GM18951 (cell line): Measurements from ENCODE around the gene EPHX1.
"Not testable (repeated sequence)": the region's sequence is repeated elsewhere in the genome, so short reads cannot be mapped to it uniquely, and the experiment has no call there.

ENCODE experiments used
- POLR2A ChIP-seq: IDR thresholded peaks from 4 replicates; pipeline ENCODE4 v1.6.1; 2011; ENCODE audit warnings: mild to moderate bottlenecking; ENCODE audit not compliant: insufficient read length, insufficient read depth; ENCODE audit errors: extremely low read depth
- in situ Hi-C: fragments of 300-500 bp; cut with MboI; formaldehyde crosslinking; loops from one replicate; pipeline ENCODE4 v1.12.0; 2022; ENCODE audit warnings: low sequenced_read_pairs, mixed read lengths, inconsistent platforms; ENCODE audit not compliant: unreplicated experiment

The EPHX1 gene

DNA sequence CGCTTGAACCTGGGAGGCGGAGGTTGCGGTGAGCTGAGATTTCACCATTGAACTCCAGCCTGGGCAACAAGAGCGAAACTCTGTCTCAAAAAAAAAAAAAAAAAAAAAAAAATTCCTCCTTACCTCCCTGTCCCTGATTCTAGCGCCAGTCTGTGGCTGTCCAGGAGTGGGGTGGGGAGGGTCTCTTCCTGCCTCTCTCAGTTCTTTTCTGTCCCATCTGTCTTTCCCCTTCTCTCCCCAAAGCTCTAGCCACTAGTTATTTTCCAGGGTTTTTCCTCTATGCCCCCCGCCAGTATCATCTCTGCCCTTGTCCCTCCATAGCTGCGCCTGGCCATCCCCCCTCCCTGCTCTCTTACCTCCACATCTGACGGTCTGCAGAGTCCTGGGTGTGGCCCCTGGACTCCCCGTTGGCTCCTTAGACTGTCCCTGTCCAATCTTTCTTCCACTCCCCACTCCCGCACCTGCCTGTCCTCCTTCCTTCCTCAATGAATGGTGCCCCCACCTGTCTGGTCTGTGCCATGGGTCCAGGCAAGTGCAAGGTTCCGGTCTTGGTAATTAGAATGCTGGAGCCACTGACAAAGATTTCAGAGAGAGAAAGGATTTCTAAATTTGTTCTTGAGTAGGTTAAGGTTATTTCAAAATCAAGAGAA lies 73.8 kb downstream of the EPHX1 start:
- TF ChIP-seq POLR2A = no peak
- in situ Hi-C loops = no loop called here

DNA sequence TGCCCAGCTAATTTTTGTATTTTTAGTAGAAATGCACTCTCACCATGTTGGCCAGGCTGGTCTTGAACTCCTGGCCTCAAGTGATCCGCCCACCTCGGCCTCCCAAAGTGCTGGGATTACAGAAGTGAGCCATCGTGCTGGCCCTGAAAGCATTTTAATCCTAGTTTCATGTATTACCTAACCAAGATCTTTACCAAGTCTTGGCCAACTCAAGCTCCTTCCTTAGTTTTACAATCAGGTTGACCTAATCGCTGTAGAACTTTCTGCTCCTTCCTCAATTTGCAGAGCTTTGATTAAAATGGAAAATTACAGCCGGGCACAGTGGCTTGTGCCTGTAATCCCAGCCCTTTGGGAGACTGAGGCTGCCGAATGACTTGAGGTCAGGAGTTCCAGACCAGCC lies 75.4 kb downstream of the EPHX1 start:
- in situ Hi-C loops = no loop called here
- no peak for TF ChIP-seq POLR2A

DNA sequence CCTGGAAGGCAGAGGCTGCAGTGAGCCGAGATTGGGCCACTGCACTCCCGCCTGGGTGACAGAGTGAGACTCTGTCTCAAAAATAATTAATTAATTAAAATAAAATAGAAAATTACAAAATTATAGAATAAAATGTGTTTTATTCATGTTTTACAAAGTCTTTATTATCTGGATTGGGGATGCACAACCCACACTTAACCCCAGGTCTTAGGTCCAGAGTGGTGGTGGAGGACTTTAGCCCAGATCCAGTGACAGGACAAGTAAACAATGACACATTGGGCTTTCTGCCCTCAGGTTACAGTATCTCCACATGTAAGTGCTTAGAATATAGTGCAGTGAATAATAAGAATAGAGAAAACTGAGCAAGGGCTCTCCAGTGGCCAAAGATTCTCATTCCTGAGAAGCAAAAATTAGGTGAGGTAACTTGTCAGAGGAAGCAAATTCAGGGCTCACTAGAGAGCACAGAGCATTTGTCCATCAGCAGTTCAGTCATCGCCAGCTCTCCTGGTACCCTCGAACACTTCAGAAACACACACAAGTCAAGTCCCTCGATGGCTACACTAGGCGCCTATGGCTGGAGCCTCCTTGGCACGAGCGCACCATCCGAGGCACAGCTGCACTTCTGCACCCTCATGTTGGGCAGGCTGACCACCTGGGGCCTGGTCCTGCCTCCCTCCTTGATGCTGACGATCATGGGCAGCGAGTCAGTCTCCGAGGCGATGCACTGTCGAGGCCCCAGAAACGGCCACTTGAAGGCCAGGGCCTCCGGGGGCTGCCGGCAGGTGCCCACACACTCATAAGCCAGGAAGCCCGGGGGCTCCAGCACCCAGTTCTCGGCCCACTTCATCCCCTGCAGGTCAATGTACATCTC lies 76.5 kb downstream of the EPHX1 start:
- no peak for TF ChIP-seq POLR2A
- in situ Hi-C loops = no loop called here

DNA sequence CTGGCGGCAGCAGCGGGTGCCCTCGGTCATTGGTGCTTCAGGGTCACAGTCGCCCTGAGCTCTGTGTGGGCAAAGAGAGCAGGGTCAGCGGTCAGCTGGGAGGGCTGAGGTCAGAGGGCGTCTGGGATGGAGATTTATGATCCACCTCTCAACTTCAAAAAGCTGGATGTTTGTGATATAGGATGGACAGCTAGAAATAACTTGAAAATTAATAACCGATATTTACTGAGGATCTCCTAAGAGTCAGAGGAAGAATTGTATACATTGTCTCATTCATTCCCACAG lies 77.0 kb downstream of the EPHX1 start:
- no peak for TF ChIP-seq POLR2A
- in situ Hi-C loops = no loop called here

DNA sequence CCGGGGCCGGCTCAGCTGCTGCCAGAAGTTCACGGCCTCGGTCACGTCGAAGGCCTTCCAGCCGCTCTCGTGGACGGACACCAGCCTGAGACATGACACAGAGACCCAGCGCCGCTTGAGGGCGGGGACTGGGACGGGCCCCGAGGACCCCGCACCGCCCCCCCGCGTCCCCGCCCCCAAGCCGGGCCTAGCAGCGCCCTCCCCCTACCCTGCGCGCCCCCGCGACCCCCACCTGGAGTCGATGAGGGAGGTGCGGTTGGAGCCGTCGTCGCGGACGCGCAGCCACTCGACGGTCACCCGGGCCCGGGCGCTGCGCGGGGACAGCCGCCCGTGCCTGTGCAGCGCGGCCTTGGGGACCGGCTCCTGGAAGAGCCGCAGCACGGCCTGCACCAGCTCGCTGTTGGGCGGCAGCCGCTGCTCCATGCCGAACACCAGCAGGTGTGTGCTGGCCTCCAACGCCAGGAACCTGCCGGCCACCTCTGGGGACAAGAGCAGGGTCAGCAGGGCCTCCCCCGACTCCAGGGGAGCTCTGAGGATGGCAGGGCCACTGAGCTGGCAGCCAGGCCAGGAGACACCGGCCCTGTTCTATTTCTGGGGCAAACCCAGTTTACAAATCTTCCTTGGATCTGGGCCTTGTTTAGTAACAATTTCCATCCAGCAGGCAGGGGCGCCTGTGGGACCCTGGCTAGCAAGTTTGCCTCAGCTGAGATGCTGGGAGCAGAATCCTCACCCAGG lies 77.8 kb downstream of the EPHX1 start:
- in situ Hi-C loops = not testable (repeated sequence)

DNA sequence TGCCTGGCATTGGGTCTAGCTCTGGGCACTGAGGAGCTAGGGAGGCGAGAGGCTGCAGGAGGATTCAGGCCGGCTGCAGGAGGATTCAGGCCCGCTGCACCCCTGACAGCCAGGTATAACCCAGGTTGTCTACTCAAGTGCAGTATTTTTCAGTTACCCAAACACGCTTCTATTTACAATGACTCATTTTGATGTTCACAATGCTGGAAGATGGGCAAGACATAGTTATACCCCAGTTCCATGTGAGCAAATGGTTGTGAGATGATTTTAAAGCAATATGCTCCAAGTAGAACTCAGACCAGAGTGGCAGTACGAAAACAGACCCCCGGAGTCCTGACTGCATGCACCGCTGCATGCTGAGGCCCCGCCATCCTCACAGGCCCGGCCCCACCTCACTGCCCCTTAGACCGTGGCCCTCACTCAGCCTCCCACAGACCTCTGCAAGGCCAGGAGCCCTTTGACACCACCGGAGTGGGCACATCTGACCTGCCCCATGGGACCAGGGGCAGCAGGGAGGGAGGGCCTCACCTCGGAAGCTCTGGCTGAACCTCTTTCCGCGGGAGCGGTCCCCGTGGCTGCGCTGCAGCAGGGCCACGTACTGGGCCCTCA lies 78.5 kb downstream of the EPHX1 start:
- in situ Hi-C loops = no loop called here

DNA sequence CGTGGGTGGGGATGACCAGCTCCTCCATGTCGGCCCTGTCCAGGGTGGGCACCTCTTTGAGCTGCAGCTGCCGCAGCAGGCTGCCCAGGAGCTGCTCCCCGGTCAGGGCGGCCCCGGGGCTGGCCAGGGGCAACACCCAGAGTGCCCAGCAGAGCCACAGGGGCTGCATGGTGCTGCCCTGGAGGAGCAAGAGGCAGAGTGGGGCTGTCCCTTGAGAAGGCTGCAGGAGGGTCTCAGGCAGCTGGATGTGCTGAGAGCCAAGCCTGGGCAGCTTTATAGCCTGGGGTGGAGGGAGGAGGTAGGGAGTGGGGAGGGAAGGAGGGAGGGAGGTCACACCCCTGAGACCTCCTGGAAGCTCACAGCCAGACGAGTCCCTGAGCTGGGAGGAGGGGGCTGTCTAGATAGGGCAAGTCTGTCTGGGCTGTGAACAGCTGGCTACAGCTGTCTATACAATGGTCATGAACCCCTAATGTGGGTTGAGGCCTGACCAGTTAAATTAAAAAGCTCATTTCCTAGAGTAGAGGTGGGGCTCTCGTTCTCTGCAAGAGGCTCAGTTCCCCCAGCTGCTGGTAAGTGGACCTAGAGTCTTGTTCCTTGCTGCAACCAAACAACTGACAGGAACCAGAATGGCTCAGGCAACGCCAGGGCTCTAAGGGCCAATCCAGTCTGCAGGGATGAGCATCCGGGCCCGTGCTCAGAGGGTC lies 79.1 kb downstream of the EPHX1 start, which contains the start of gene LEFTY1:
Gene LEFTY1, minus strand, starts transcription at position 249 of the 704 bp plus-strand sequence. Its CDS starts 80 bp downstream, at position 169.
- in situ Hi-C loops = no loop called here
- TF ChIP-seq POLR2A = no peak

More for the DNA sequence above, 78.5 kb downstream of the EPHX1 start:
- TF ChIP-seq POLR2A = no peak

DNA sequence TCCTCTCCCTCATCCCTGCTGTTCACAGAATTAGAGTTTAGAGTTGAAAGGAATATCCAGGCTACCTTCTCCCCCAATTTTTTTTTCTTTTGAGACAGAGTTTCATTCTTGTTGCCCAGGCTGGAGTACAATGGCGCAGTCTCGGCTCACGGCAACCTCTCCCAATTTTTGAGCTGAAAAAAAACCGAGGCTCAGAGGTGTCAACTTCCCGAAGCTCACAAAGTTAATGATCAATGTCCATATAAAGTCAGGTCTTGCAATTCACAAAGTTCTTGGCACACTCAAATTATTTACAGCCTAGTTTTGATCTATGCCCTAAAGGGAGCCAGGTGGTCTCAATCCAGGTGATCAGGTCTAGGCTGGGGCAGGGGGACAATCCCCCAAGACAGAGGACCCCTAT lies 79.8 kb downstream of the EPHX1 start:
- in situ Hi-C loops = no loop called here
- TF ChIP-seq POLR2A = no peak

DNA sequence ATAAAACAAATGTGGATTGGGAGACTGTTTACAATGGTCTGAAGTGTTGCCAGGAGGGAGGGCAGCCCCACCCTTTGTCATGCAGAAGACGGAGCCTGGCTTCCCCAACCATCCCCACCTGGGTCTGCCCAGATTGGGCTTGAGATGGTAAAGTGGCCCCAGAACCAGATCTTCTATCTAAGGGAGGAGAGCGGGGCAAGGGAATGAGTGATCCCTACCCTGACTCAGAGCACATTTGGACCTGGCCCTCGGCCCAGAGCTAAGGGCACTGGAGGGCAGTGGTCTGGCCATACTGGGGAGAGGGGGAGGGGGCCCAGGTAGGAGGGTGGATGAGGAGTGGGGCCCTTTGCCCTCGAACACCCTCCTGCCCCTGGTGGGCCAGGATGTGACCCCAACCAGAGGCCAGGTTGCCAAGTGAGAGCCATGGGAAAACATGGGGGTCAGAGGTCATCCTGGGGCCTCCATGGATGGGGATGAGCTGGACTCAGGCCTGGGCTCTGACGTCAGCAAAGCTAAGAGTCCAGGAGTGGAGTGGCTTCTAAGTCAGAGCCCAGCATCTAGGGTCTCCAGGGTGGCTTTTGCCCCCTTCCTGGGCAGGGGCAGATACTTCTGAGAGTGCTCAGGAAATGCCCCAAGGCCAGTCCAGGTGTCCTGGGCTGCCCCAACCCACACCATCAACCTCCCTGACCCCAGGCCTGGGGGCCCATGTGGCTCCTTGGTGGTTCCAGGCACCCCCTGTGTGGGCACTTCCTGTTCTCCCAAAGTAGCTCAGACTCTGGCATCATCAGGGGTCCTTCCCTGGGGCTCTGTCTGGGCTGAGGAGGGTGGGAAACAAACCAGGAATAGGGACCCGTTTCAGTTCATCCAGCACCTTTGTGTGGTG lies 80.7 kb downstream of the EPHX1 start:
- TF ChIP-seq POLR2A = no peak
- in situ Hi-C loops = no loop called here

DNA sequence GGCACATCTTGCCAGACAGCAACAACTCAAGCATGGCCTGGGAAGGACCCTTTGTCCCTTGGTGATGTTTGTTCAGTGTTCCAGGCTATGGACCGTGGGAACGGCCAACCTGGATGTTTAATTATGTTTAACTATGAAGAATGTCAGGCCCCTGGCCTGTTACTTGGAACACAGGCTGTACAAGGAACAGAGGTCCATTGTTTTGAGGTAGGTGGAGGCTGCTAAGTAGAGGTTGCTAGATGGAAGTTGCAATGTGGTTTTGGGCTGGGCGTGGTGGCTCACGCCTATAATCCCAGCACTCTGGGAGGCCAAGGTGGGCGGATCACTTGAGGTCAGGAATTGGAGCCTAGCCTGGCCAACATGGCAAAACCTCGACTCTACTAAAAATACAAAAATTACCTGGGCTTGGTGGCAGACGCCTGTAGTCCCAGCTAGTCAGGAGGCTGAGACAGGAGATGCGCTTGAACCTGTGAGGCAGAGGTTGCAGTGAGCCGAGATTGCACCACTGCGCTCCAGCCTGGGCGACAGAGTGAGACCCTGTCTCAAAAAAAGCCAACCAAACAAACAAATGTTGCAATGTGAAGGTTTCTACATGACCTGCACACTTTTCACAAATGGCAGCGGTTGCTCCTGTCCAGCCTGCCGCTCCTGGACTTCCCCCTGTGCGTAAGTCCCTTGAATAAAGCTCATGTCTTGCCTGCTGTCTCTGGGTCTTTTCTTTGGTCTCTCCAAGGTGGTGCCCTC lies 81.5 kb downstream of the EPHX1 start:
- TF ChIP-seq POLR2A = no peak
- in situ Hi-C loops = no loop called here

DNA sequence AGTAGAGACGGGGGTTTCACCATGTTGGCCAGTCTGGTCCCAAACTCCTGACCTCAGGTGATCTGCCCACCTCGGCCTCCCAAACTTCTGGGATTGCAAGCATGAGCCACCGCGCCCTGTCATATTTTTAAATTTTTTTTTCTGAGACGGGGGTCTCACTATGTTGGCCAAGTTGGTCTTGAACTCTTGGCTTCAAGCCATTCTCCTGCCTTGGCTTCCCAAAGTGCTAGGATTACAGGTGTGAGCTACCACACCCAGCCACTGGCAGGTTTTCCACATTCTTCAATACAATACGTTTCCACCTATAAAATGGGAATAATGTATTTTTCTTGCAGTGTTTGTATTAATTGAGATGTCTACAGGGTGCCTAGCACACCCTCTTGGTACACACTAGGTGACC lies 82.4 kb downstream of the EPHX1 start:
- in situ Hi-C loops = no loop called here
- TF ChIP-seq POLR2A = no peak
